ENCODE measurements around the gene PRR11.
"Not testable (repeated sequence)": the region's sequence is repeated elsewhere in the genome, so short reads cannot be mapped to it uniquely, and the experiment has no call there.

The PRR11 gene

GRCh38 chr17:59221159-59221847 lies 65.8 kb downstream of the PRR11 start:
- DNase-seq: no peak

GRCh38 chr17:59223813-59224212 lies 68.3 kb downstream of the PRR11 start:
- no peak for DNase-seq

- not testable (repeated sequence) for DNase-seq
Measured at GRCh38 chr17:59228588-59228987, 73.0 kb downstream of the PRR11 start.

- DNase-seq: no peak
Measured at GRCh38 chr17:59230764-59231163, 75.2 kb downstream of the PRR11 start.

- DNase-seq: no peak
Measured at GRCh38 chr17:59234631-59235030, 79.1 kb downstream of the PRR11 start.

GRCh38 chr17:59238906-59239305 lies 83.4 kb downstream of the PRR11 start:
- DNase-seq: no peak

- DNase-seq: no peak
Measured at GRCh38 chr17:59244081-59244480, 88.5 kb downstream of the PRR11 start.

All from CD4-positive, alpha-beta T cell treated with Interferon gamma for 1 hour (primary cell).